SK-N-SH (cell line): Measurements from ENCODE around the gene ENTPD6.

Experiments used
- POLR2AphosphoS5 ChIP-seq: IDR thresholded peaks from 2 replicates; pipeline ENCODE4 v1.6.1; 2012; ENCODE audit warnings: low read depth, low read length
- RFX5 ChIP-seq: IDR thresholded peaks from 2 replicates; pipeline ENCODE4 v1.6.1; 2012; ENCODE audit warnings: mild to moderate bottlenecking, improper control_type of control experiment, low read length
- TF ChIP-seq, protein P1 (sequence below): fragments of 200-600 bp; sonication (generic); IDR thresholded peaks from 2 replicates; pipeline ENCODE4 v1.6.1; 2017; ENCODE audit warnings: antibody characterized with exemption, mild to moderate bottlenecking, moderate library complexity
- TF ChIP-seq, protein P2 (sequence below): fragments of 150-350 bp; IDR thresholded peaks from 2 replicates; pipeline ENCODE4 v1.6.1; 2017; ENCODE audit warnings: antibody characterized with exemption, low read length, low read depth, borderline replicate concordance

DNA sequence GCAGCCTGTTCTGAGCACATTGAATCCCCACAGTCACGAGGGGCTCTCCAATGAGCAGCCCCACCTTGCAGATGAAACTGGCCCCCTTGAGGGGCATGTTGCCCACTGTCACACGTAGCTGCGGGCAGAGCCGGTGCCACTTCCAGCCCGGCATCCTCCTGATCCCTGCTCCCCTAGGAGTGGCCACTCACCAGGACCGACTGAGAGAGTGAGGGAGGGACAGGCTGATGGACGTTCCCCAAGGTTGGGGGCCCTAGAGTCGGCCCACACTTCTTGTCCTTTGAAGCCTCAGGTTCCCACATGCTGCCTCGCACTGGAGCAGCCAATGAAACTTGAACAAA is 10.5 kb downstream of the ENTPD6 start:
- TF ChIP-seq, protein P1, sequence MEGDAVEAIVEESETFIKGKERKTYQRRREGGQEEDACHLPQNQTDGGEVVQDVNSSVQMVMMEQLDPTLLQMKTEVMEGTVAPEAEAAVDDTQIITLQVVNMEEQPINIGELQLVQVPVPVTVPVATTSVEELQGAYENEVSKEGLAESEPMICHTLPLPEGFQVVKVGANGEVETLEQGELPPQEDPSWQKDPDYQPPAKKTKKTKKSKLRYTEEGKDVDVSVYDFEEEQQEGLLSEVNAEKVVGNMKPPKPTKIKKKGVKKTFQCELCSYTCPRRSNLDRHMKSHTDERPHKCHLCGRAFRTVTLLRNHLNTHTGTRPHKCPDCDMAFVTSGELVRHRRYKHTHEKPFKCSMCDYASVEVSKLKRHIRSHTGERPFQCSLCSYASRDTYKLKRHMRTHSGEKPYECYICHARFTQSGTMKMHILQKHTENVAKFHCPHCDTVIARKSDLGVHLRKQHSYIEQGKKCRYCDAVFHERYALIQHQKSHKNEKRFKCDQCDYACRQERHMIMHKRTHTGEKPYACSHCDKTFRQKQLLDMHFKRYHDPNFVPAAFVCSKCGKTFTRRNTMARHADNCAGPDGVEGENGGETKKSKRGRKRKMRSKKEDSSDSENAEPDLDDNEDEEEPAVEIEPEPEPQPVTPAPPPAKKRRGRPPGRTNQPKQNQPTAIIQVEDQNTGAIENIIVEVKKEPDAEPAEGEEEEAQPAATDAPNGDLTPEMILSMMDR = no peak
- TF ChIP-seq POLR2AphosphoS5 = no peak
- TF ChIP-seq RFX5 = no peak
- TF ChIP-seq, protein P2, sequence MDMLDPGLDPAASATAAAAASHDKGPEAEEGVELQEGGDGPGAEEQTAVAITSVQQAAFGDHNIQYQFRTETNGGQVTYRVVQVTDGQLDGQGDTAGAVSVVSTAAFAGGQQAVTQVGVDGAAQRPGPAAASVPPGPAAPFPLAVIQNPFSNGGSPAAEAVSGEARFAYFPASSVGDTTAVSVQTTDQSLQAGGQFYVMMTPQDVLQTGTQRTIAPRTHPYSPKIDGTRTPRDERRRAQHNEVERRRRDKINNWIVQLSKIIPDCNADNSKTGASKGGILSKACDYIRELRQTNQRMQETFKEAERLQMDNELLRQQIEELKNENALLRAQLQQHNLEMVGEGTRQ = no peak
